Measurements from ENCODE around the gene NWD2. TPM values are rescaled to one million over a fixed set of nuclear protein-coding genes. Genes with fewer than 3 reads are reported as not detected.

The NWD2 gene
- total RNA-seq, 1 donor from 2014 or later = not detected

DNA sequence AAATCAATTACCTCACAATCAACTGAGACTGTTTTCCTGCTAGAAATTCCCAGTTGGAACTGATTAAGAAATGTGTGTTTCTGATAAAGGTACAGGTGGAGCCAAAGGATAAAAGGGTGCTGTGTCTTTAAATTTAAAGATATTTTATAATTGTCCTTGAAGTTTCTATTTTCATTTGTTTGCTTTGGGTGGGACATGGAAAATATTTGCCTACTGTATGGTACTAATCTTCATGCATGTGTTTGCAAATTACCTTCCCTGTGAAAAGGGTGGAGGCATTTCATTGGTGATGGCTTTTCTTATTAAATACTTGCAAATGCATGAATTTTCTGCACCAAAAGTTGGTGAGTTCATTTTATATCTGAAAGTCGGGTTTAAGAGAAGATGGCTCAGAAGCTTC, 225.7 kb downstream of the NWD2 start:
- no peak overlapping the region for H3K27ac ChIP-seq (ENCODE audit: low read depth, low read length)
- H3K4me3 ChIP-seq (ENCODE audit: low read length in 3 of 3) = no peak overlapping the region
- no peaks in the 10 kb centered on the region for H3K27me3 ChIP-seq (ENCODE audit: control insufficient read depth in 3 of 3, insufficient read depth in 3 of 3, low read length in 3 of 3)
- no peaks in the 10 kb centered on the region for H3K4me1 ChIP-seq (ENCODE audit: control insufficient read depth in 3 of 3, insufficient read depth in 3 of 3, low read length in 3 of 3)
- H3K9ac ChIP-seq (ENCODE audit: low read depth in 1 of 3, low read length in 3 of 3) = no peak overlapping the region
- no peaks in the 10 kb centered on the region for H3K9me3 ChIP-seq (ENCODE audit: control insufficient read depth in 3 of 3, low read length in 3 of 3)
- H3K36me3 ChIP-seq (ENCODE audit: control insufficient read depth in 3 of 3, insufficient read depth in 3 of 3, low read length in 3 of 3) = no peaks in the 10 kb centered on the region

DNA sequence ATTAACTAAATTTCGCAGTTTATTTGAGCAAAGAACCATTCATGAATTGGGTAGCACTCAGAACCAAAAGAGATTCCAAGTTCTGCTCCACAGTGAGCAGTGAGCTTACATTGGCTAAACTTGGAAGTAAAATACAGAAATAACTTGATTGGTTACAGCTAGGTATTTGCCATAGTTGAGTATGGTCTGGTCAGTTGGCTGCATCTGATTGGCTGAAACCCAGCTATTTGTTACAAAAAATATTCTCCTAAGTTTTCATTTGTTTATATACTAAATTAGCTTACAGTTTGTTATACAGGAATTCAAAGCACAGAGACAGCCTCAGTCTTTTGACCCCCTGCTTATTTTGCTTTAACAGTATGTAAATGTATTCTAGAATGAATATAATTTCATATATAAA, 226.6 kb downstream of the NWD2 start:
- no peak overlapping the region for H3K27ac ChIP-seq (ENCODE audit: low read depth, low read length)
- no peak overlapping the region for H3K9ac ChIP-seq (ENCODE audit: low read depth in 1 of 3, low read length in 3 of 3)
- no peaks in the 10 kb centered on the region for H3K9me3 ChIP-seq (ENCODE audit: control insufficient read depth in 3 of 3, low read length in 3 of 3)
- peaks cover 0 to 1% (median 0%) of the 10 kb centered on the region in 3 donors for H3K27me3 ChIP-seq (ENCODE audit: control insufficient read depth in 3 of 3, insufficient read depth in 3 of 3, low read length in 3 of 3)
- H3K36me3 ChIP-seq (ENCODE audit: control insufficient read depth in 3 of 3, insufficient read depth in 3 of 3, low read length in 3 of 3) = no peaks in the 10 kb centered on the region
- H3K4me1 ChIP-seq (ENCODE audit: control insufficient read depth in 3 of 3, insufficient read depth in 3 of 3, low read length in 3 of 3) = no peaks in the 10 kb centered on the region
- no peak overlapping the region for H3K4me3 ChIP-seq (ENCODE audit: low read length in 3 of 3)

DNA sequence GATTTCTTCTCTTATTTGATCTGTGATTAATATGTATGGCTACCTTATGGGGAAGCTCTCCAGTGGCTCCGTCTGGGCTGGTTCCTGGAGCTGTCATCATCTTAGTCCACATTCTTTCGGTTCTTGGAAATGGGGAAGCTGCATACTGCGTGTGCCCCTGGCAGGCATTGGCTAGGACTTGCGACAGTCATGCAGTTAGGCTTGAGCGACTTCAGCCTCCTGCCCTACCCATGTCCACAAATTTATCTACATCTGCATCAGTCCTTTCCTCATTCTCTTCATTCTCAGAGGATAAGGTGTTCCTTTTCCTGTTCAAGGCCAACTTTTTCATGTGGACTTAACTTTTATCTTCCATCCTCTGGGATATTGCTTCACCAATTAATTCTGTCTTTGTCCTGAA, 227.4 kb downstream of the NWD2 start:
- H3K27ac ChIP-seq (ENCODE audit: low read depth, low read length) = no peak overlapping the region
- no peaks in the 10 kb centered on the region for H3K4me1 ChIP-seq (ENCODE audit: control insufficient read depth in 3 of 3, insufficient read depth in 3 of 3, low read length in 3 of 3)
- H3K9me3 ChIP-seq (ENCODE audit: control insufficient read depth in 3 of 3, low read length in 3 of 3) = no peaks in the 10 kb centered on the region
- no peak overlapping the region for H3K9ac ChIP-seq (ENCODE audit: low read depth in 1 of 3, low read length in 3 of 3)
- no peak overlapping the region for H3K4me3 ChIP-seq (ENCODE audit: low read length in 3 of 3)
- no peaks in the 10 kb centered on the region for H3K36me3 ChIP-seq (ENCODE audit: control insufficient read depth in 3 of 3, insufficient read depth in 3 of 3, low read length in 3 of 3)
- peaks cover 0 to 4% (median 0%) of the 10 kb centered on the region in 3 donors for H3K27me3 ChIP-seq (ENCODE audit: control insufficient read depth in 3 of 3, insufficient read depth in 3 of 3, low read length in 3 of 3)

DNA sequence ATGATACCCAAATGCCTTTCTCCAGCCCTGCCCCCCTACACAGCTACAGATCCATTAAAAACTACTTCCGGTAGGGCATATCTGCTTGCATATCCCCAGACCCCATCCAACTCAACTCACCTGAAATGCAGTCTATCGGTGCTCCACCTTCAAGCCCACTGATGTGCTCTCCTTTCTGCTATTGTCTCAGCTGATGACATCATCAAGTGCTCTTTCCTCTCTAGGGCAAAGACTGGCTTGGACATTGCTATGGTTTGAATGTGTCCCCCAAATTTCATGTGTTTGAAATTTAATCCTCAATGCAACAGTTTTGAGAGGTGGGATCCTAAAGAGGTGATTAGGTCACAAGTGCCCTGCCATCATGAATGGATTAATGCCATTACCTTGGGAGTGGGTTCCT, 229.3 kb downstream of the NWD2 start:
- H3K27me3 ChIP-seq (ENCODE audit: control insufficient read depth in 3 of 3, insufficient read depth in 3 of 3, low read length in 3 of 3) = peaks cover 0 to 4% (median 0%) of the 10 kb centered on the region in 3 donors
- no peaks in the 10 kb centered on the region for H3K36me3 ChIP-seq (ENCODE audit: control insufficient read depth in 3 of 3, insufficient read depth in 3 of 3, low read length in 3 of 3)
- H3K9me3 ChIP-seq (ENCODE audit: control insufficient read depth in 3 of 3, low read length in 3 of 3) = no peaks in the 10 kb centered on the region
- H3K4me1 ChIP-seq (ENCODE audit: control insufficient read depth in 3 of 3, insufficient read depth in 3 of 3, low read length in 3 of 3) = no peaks in the 10 kb centered on the region
- H3K4me3 ChIP-seq (ENCODE audit: low read length in 3 of 3) = no peak overlapping the region
- H3K9ac ChIP-seq (ENCODE audit: low read depth in 1 of 3, low read length in 3 of 3) = no peak overlapping the region
- no peak overlapping the region for H3K27ac ChIP-seq (ENCODE audit: low read depth, low read length)

DNA sequence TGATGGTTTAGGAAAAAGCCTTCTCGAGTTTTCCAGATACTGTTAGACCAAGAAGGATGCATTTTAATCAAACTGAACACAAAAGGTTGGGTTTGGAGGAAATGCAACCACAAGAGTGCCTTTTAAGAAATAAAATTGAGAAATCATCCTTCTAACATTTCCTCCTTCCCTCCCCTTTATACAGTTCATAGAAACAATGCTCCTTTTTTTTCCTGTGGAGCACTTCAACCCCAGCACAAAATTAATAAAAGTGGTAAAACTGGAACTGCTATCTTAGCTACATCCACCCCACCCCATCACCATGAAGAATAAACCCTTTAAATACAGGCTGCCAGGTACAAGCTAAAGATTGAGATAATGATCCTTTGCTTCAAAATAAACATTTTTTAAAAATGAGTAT, 230.5 kb downstream of the NWD2 start:
- Histone ChIP-seq H3K9ac (ENCODE audit: low read depth in 1 of 3, low read length in 3 of 3) (no peak overlapping the region), H3K27ac (ENCODE audit: low read depth, low read length) (no peak overlapping the region), H3K36me3 (ENCODE audit: control insufficient read depth in 3 of 3, insufficient read depth in 3 of 3, low read length in 3 of 3) (no peaks in the 10 kb centered on the region), H3K27me3 (ENCODE audit: control insufficient read depth in 3 of 3, insufficient read depth in 3 of 3, low read length in 3 of 3) (peaks cover 0 to 4% (median 0%) of the 10 kb centered on the region in 3 donors), H3K4me3 (ENCODE audit: low read length in 3 of 3) (no peak overlapping the region), H3K9me3 (ENCODE audit: control insufficient read depth in 3 of 3, low read length in 3 of 3) (no peaks in the 10 kb centered on the region), H3K4me1 (ENCODE audit: control insufficient read depth in 3 of 3, insufficient read depth in 3 of 3, low read length in 3 of 3) (no peaks in the 10 kb centered on the region)

DNA sequence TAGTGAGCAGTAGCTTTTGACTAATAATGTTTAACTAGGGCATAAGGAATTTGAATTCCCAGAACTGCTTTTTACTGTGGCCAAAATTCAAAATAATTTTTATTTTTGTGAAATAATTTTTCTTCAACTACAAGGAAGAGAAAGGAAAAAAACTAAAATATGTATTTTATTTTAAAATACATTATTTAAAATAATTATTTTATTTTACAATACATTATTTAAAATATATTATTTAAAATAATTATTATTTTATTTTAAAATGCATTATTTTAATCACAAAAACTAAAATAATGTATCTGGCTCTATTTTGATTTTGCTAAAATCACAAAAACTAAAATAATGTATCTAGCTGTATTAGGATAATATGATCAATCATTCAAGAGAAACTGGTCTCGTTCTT, 231.2 kb downstream of the NWD2 start:
- Histone ChIP-seq H3K27me3 (ENCODE audit: control insufficient read depth in 3 of 3, insufficient read depth in 3 of 3, low read length in 3 of 3) (peaks cover 0 to 4% (median 0%) of the 10 kb centered on the region in 3 donors), H3K4me3 (ENCODE audit: low read length in 3 of 3) (no peak overlapping the region), H3K9me3 (ENCODE audit: control insufficient read depth in 3 of 3, low read length in 3 of 3) (no peaks in the 10 kb centered on the region), H3K9ac (ENCODE audit: low read depth in 1 of 3, low read length in 3 of 3) (no peak overlapping the region), H3K4me1 (ENCODE audit: control insufficient read depth in 3 of 3, insufficient read depth in 3 of 3, low read length in 3 of 3) (no peaks in the 10 kb centered on the region), H3K36me3 (ENCODE audit: control insufficient read depth in 3 of 3, insufficient read depth in 3 of 3, low read length in 3 of 3) (no peaks in the 10 kb centered on the region), H3K27ac (ENCODE audit: low read depth, low read length) (no peak overlapping the region)

DNA sequence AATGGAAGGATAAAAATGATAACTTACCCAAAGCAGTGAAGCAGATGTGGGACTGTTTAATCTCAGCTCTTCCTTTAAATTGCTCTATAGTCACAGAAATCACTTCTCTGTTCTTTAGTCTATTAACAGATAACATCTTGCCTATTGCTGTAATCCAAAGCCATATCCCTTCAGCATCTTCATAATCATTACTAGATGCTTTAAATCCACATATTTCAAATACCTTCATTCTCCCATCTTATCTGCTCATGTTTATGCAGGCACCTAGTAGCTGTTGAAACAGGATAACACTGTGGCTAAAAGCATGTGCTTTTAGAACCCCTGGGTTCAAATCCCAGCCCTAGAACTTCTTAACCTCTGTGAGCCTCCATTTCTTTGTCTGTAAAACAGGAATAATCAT, 231.7 kb downstream of the NWD2 start:
- no peaks in the 10 kb centered on the region for H3K36me3 ChIP-seq (ENCODE audit: control insufficient read depth in 3 of 3, insufficient read depth in 3 of 3, low read length in 3 of 3)
- no peak overlapping the region for H3K9ac ChIP-seq (ENCODE audit: low read depth in 1 of 3, low read length in 3 of 3)
- no peak overlapping the region for H3K27ac ChIP-seq (ENCODE audit: low read depth, low read length)
- no peaks in the 10 kb centered on the region for H3K4me1 ChIP-seq (ENCODE audit: control insufficient read depth in 3 of 3, insufficient read depth in 3 of 3, low read length in 3 of 3)
- H3K9me3 ChIP-seq (ENCODE audit: control insufficient read depth in 3 of 3, low read length in 3 of 3) = no peaks in the 10 kb centered on the region
- H3K27me3 ChIP-seq (ENCODE audit: control insufficient read depth in 3 of 3, insufficient read depth in 3 of 3, low read length in 3 of 3) = peaks cover 0 to 4% (median 0%) of the 10 kb centered on the region in 3 donors
- H3K4me3 ChIP-seq (ENCODE audit: low read length in 3 of 3) = no peak overlapping the region

DNA sequence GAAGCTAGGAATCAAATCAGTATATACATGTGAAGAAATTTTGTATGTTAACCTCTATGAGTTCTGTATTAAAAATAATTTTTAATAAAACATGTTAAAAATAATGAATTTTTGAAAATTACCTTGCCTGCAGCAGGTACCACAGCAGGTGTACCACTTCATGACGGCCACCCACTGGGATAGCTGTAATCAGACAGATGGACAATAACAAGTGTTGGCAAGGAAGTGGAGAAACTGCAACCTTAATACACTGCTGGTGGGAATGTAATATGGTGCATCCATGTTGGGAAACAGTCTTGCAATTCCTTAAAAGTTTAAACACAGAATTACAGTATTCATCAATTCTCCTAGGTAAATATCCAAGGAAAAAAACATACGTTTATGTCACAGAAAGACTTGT, 232.1 kb downstream of the NWD2 start:
- Histone ChIP-seq H3K27me3 (ENCODE audit: control insufficient read depth in 3 of 3, insufficient read depth in 3 of 3, low read length in 3 of 3) (peaks cover 0 to 4% (median 0%) of the 10 kb centered on the region in 3 donors), H3K27ac (ENCODE audit: low read depth, low read length) (no peak overlapping the region), H3K36me3 (ENCODE audit: control insufficient read depth in 3 of 3, insufficient read depth in 3 of 3, low read length in 3 of 3) (no peaks in the 10 kb centered on the region), H3K9ac (ENCODE audit: low read depth in 1 of 3, low read length in 3 of 3) (no peak overlapping the region), H3K4me3 (ENCODE audit: low read length in 3 of 3) (no peak overlapping the region), H3K9me3 (ENCODE audit: control insufficient read depth in 3 of 3, low read length in 3 of 3) (no peaks in the 10 kb centered on the region), H3K4me1 (ENCODE audit: control insufficient read depth in 3 of 3, insufficient read depth in 3 of 3, low read length in 3 of 3) (peaks cover 0 to under 1% (median 0%) of the 10 kb centered on the region in 3 donors)

DNA sequence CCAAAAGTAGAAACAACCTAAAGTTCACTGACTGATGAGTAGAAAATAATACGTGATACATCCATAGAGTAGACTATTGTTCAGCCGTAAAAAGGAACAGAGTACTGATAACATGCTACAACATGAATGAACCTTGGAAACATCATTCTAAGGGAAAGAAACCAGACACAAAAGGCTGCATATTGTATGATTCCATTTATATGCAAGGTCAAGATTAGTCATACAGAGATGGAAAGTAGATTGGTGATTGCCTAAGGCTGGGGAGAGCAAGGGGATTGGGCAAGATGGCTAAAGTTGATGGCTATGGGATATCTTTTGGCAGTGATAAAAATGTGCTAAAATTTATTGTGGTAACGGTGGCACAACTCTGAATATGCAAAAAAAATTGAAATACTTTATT, 232.6 kb downstream of the NWD2 start:
- Histone ChIP-seq H3K9me3 (ENCODE audit: control insufficient read depth in 3 of 3, low read length in 3 of 3) (no peaks in the 10 kb centered on the region), H3K4me3 (ENCODE audit: low read length in 3 of 3) (no peak overlapping the region), H3K36me3 (ENCODE audit: control insufficient read depth in 3 of 3, insufficient read depth in 3 of 3, low read length in 3 of 3) (no peaks in the 10 kb centered on the region), H3K4me1 (ENCODE audit: control insufficient read depth in 3 of 3, insufficient read depth in 3 of 3, low read length in 3 of 3) (peaks cover 0 to 2% (median 0%) of the 10 kb centered on the region in 3 donors), H3K27ac (ENCODE audit: low read depth, low read length) (no peak overlapping the region), H3K9ac (ENCODE audit: low read depth in 1 of 3, low read length in 3 of 3) (no peak overlapping the region), H3K27me3 (ENCODE audit: control insufficient read depth in 3 of 3, insufficient read depth in 3 of 3, low read length in 3 of 3) (peaks cover 0 to 4% (median 0%) of the 10 kb centered on the region in 3 donors)

DNA sequence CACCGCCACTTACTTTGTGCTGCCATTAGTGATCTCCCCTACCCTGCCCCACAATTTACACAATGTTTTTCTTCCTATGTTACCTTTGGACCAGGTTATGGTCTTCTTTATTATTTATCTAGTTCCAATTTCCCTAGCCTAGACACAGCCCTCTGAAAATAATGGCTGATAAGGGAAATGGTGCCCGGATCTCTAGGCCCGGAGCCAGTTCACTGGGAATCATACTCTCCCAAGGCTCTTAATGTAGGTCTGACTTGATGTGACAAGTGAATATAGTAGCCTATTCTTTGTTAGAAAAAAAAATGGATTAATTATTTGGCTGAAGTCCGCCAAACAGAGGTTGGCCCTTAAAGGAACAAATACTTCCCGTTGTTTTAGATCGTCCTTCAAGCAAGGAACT, 233.6 kb downstream of the NWD2 start:
- Histone ChIP-seq H3K27ac (ENCODE audit: low read depth, low read length) (no peak overlapping the region), H3K9ac (ENCODE audit: low read depth in 1 of 3, low read length in 3 of 3) (no peak overlapping the region), H3K4me1 (ENCODE audit: control insufficient read depth in 3 of 3, insufficient read depth in 3 of 3, low read length in 3 of 3) (peaks cover 0 to 2% (median 0%) of the 10 kb centered on the region in 3 donors), H3K9me3 (ENCODE audit: control insufficient read depth in 3 of 3, low read length in 3 of 3) (no peaks in the 10 kb centered on the region), H3K36me3 (ENCODE audit: control insufficient read depth in 3 of 3, insufficient read depth in 3 of 3, low read length in 3 of 3) (no peaks in the 10 kb centered on the region), H3K27me3 (ENCODE audit: control insufficient read depth in 3 of 3, insufficient read depth in 3 of 3, low read length in 3 of 3) (peaks cover 0 to 4% (median 0%) of the 10 kb centered on the region in 3 donors), H3K4me3 (ENCODE audit: low read length in 3 of 3) (no peak overlapping the region)

DNA sequence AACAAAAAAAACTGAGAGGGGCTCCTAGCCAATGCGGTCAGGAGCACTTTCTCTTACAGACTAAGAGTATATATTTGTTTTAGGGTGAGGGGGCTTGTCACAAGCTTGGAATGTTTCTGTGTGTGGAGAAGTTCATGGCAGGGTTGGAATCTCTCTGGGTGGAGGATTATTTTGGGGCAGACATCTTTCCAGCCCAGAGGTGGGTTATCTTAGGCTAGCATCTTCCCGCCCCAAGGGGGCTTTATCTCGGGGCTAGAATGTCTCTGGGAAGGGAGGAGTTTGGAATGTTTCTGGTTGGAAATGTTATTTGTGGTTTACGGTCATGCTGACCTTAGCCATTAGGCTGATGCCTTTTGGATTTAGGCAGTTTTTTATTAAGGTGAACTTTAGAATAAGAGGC, 236.0 kb downstream of the NWD2 start:
- H3K4me1 ChIP-seq (ENCODE audit: control insufficient read depth in 3 of 3, insufficient read depth in 3 of 3, low read length in 3 of 3) = peaks cover 0 to 2% (median 0%) of the 10 kb centered on the region in 3 donors
- H3K27ac ChIP-seq (ENCODE audit: low read depth, low read length) = no peak overlapping the region
- H3K9ac ChIP-seq (ENCODE audit: low read depth in 1 of 3, low read length in 3 of 3) = no peak overlapping the region
- no peaks in the 10 kb centered on the region for H3K36me3 ChIP-seq (ENCODE audit: control insufficient read depth in 3 of 3, insufficient read depth in 3 of 3, low read length in 3 of 3)
- no peak overlapping the region for H3K4me3 ChIP-seq (ENCODE audit: low read length in 3 of 3)
- H3K9me3 ChIP-seq (ENCODE audit: control insufficient read depth in 3 of 3, low read length in 3 of 3) = no peaks in the 10 kb centered on the region
- peaks cover 0 to 4% (median 0%) of the 10 kb centered on the region in 3 donors for H3K27me3 ChIP-seq (ENCODE audit: control insufficient read depth in 3 of 3, insufficient read depth in 3 of 3, low read length in 3 of 3)

Measured in skeletal muscle tissue (tissue), 4 donors.